GM23248 (cell line): ENCODE data around the gene DENND2A.

Experiments
- EZH2 ChIP-seq: fragments of 200-600 bp; sonication (generic); IDR thresholded peaks from 2 replicates; pipeline ENCODE4 v1.6.1; 2018; ENCODE audit warnings: antibody characterized with exemption, mild to moderate bottlenecking; ENCODE audit not compliant: insufficient read depth, poor library complexity, severe bottlenecking
- EZH2phosphoT487 ChIP-seq: fragments of 200-600 bp; sonication (generic); IDR thresholded peaks from 2 replicates; pipeline ENCODE4 v1.6.1; 2018; ENCODE audit warnings: antibody characterized with exemption, moderate library complexity, mild to moderate bottlenecking, low read depth; ENCODE audit not compliant: insufficient read depth

DNA sequence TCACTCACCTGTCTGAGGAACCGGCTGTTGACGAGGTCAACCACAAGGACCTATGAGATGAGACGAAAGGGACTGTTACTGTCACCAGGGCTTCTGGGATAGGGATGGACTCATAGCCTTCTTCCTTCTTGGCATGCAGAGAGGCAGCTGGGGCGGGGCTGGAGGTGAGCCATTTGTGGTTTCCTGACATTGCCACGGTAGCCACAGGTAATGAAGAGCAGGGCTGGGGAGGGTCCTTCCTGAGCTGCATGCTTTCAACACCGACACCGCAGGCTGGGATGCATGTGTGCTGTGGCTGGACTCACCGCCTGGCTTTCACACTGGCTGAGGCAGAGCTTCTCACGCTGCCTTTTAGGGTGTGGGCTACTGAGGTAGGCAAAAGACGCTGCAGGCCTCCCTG is 114.9 kb downstream of the DENND2A start:
- TF ChIP-seq EZH2 (no peak), EZH2phosphoT487 (0 out of 2 replicates have a peak, but pooled peaks have one; percentile 55)
